Neural cell (in vitro differentiated cells): ENCODE measurements around the gene LRRC8E.

Experiments used
- CTCF ChIP-seq: fragments of 450-650 bp; IDR thresholded peaks from 2 replicates; pipeline ENCODE4 v1.5.1; 2014; ENCODE audit warnings: antibody characterized with exemption, mild to moderate bottlenecking, moderate library complexity; ENCODE audit not compliant: poor library complexity, severe bottlenecking
- EP300 ChIP-seq: fragments of 450-650 bp; conservative IDR thresholded peaks from 2 replicates; pipeline ENCODE4 v1.6.1; 2014; ENCODE audit warnings: antibody characterized with exemption, mild to moderate bottlenecking, moderate library complexity; ENCODE audit not compliant: poor library complexity, severe bottlenecking
- POLR2AphosphoS5 ChIP-seq: IDR thresholded peaks from 2 replicates; pipeline ENCODE4 v1.6.1; 2012
- RAD21 ChIP-seq: fragments of 450-650 bp; conservative IDR thresholded peaks from 2 replicates; pipeline ENCODE4 v1.6.1; 2014; ENCODE audit warnings: antibody characterized with exemption, mild to moderate bottlenecking, moderate library complexity

GRCh38 chr19:7941895-7942596 is 53.7 kb downstream of the LRRC8E start:
- TF ChIP-seq CTCF (no peak), POLR2AphosphoS5 (no peak), EP300 (no peak), RAD21 (no peak)
